Astrocyte (in vitro differentiated cells and primary cell): ENCODE results near the gene LMNA.

ENCODE experiments used
- EZH2 ChIP-seq: IDR thresholded peaks from 2 replicates; pipeline ENCODE4 v1.6.1; 2012; ENCODE audit warnings: mild to moderate bottlenecking, low read length, inconsistent platforms; ENCODE audit not compliant: insufficient read depth
- TF ChIP-seq, protein P1 (sequence below): IDR thresholded peaks from 2 replicates; pipeline ENCODE4 v1.5.1; 2011; ENCODE audit warnings: low read depth, mild to moderate bottlenecking, inconsistent platforms, low read length, moderate library complexity; ENCODE audit not compliant: insufficient read depth

DNA sequence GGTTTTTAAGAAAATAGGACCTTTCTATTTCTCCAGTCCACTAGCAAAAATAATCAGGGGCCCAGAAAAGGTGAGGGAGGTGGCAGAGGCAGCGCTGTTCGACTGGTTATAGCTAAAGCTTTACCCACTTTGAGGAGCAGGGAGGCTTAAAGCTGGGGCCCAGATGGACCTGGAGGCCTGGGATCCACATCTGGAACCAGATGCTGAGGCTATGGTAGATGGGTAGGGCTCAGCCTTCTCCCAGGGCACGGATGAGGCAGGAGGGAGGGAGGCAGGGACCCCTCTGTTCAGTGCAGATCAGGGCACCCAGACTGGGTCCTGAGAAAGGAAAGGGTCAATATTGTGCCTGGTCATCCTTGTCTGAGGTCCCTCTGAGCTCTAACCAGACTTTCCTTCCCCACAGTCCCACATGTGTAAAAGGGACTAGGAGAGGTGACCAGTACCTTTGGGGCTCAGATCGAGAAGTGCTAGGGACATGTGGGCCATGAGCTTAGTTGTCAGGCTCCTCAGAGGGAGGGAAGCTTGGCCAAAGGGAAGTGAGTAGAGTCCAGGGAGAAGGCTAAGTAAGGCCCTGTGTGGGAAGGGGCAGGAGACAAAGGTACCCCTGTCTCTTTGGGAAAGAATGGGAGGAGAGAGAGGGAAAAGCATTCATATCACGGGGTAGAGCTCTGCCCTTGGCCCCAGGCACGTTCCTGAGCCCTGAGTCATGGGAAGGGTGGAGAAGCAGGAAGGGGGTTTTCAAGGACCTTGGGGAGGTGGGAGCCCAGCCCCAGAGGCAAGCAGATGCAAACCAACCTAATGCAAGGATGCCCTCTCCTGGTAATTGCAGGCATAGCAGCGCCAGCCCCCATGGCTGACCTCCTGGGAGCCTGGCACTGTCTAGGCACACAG lies 15.4 kb downstream of the LMNA start:
- TF ChIP-seq EZH2: no peak
- TF ChIP-seq, protein P1, sequence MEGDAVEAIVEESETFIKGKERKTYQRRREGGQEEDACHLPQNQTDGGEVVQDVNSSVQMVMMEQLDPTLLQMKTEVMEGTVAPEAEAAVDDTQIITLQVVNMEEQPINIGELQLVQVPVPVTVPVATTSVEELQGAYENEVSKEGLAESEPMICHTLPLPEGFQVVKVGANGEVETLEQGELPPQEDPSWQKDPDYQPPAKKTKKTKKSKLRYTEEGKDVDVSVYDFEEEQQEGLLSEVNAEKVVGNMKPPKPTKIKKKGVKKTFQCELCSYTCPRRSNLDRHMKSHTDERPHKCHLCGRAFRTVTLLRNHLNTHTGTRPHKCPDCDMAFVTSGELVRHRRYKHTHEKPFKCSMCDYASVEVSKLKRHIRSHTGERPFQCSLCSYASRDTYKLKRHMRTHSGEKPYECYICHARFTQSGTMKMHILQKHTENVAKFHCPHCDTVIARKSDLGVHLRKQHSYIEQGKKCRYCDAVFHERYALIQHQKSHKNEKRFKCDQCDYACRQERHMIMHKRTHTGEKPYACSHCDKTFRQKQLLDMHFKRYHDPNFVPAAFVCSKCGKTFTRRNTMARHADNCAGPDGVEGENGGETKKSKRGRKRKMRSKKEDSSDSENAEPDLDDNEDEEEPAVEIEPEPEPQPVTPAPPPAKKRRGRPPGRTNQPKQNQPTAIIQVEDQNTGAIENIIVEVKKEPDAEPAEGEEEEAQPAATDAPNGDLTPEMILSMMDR: peak; percentile 96
